ENCODE measurements around the gene CDK14.
A peak's percentile ranks its signal among the peaks of the same experiment; 100 is the strongest.

The CDK14 gene

DNA sequence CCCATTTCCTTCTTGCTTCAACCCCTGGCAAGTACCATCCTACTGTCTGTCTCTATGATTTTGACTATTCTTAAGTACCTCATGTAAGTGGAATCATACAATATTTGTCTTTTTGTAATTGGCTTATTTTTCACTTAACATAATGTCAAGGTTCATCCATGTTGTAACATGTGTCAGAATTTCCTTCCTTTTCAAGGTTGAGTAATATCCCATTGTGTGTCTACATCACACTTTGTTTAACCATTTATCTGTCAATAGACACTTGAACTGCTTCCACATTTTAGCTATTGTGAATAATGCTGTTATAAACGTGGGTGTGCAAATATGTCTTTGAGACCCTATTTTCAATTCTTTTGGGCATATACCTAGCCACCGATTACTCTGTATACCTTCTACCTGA, 14.0 kb upstream of the CDK14 start:
- Histone ChIP-seq H3K9me3 (ENCODE audit: low read length) (no peaks in the 10 kb centered on the region), H2AFZ (ENCODE audit: low read depth, low read length) (no peak overlapping the region), H3K27me3 (ENCODE audit: insufficient read depth, low read length) (no peaks in the 10 kb centered on the region), H3K4me3 (ENCODE audit: low read length) (no peak overlapping the region), H3K36me3 (ENCODE audit: insufficient read depth, low read length) (no peaks in the 10 kb centered on the region), H3K4me1 (ENCODE audit: insufficient read depth, low read length) (no peaks in the 10 kb centered on the region)

DNA sequence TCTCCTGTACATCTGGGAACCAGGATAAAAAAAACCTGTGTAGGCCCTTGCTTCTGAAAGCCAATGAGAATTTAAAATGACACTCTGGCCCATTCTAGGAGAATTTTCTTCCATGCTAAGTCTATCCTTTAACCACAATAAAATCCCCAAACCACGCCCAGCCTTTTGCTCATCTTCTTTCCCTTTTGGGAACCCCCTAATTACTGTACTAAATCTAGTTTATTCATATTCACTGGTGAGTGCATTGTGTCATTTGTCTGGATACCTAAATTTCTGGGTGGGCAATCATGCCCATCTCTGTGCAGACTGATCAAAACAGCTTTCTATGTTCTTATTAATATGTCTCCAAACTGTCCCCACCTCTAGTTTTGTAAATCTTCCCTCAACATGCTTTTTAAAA, 11.7 kb upstream of the CDK14 start:
- Histone ChIP-seq H3K4me1 (ENCODE audit: insufficient read depth, low read length) (no peaks in the 10 kb centered on the region), H3K36me3 (ENCODE audit: insufficient read depth, low read length) (no peaks in the 10 kb centered on the region), H3K27me3 (ENCODE audit: insufficient read depth, low read length) (no peaks in the 10 kb centered on the region), H3K9me3 (ENCODE audit: low read length) (no peaks in the 10 kb centered on the region), H3K4me3 (ENCODE audit: low read length) (no peak overlapping the region), H2AFZ (ENCODE audit: low read depth, low read length) (no peak overlapping the region)

GRCh38 chr7:90586091-90586490, 10.0 kb upstream of the CDK14 start:
- no peak overlapping the region for H2AFZ ChIP-seq (ENCODE audit: low read depth, low read length)
- no peak overlapping the region for H3K4me3 ChIP-seq (ENCODE audit: low read length)
- H3K4me1 ChIP-seq (ENCODE audit: insufficient read depth, low read length): no peaks in the 10 kb centered on the region
- no peaks in the 10 kb centered on the region for H3K9me3 ChIP-seq (ENCODE audit: low read length)
- no peaks in the 10 kb centered on the region for H3K36me3 ChIP-seq (ENCODE audit: insufficient read depth, low read length)
- no peaks in the 10 kb centered on the region for H3K27me3 ChIP-seq (ENCODE audit: insufficient read depth, low read length)

GRCh38 chr7:90587766-90588165, 8.4 kb upstream of the CDK14 start:
- H2AFZ ChIP-seq (ENCODE audit: low read depth, low read length): no peak overlapping the region
- H3K9me3 ChIP-seq (ENCODE audit: low read length): no peaks in the 10 kb centered on the region
- no peaks in the 10 kb centered on the region for H3K4me1 ChIP-seq (ENCODE audit: insufficient read depth, low read length)
- no peaks in the 10 kb centered on the region for H3K36me3 ChIP-seq (ENCODE audit: insufficient read depth, low read length)
- no peak overlapping the region for H3K4me3 ChIP-seq (ENCODE audit: low read length)
- no peaks in the 10 kb centered on the region for H3K27me3 ChIP-seq (ENCODE audit: insufficient read depth, low read length)

DNA sequence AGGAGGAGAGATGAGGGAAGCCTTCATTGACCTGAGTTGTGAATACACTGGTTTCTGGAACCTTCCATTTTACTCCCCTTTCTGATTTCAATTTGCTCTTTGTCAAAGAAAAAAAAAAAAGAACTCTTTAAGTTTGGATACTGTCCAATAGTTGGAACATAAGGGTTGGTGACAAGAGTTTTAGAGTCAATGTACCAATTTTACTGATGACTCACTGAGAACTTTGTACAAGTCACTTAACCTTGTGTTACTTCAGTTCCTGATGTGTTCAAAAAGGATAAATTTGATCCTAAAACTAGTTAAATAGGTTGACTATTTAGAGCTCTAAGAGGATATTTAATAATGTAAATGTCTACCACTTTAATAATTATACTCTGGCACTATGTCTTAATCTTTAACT, 4.1 kb upstream of the CDK14 start:
- peaks cover 10% of the 10 kb centered on the region for H3K4me1 ChIP-seq (ENCODE audit: insufficient read depth, low read length)
- H2AFZ ChIP-seq (ENCODE audit: low read depth, low read length): no peak overlapping the region
- no peak overlapping the region for H3K4me3 ChIP-seq (ENCODE audit: low read length)
- no peaks in the 10 kb centered on the region for H3K27me3 ChIP-seq (ENCODE audit: insufficient read depth, low read length)
- H3K9me3 ChIP-seq (ENCODE audit: low read length): no peaks in the 10 kb centered on the region
- H3K36me3 ChIP-seq (ENCODE audit: insufficient read depth, low read length): no peaks in the 10 kb centered on the region

GRCh38 chr7:90593205-90593604, 2.9 kb upstream of the CDK14 start:
- H3K4me1 ChIP-seq (ENCODE audit: insufficient read depth, low read length): peaks cover 10% of the 10 kb centered on the region
- H3K9me3 ChIP-seq (ENCODE audit: low read length): no peaks in the 10 kb centered on the region
- H3K27me3 ChIP-seq (ENCODE audit: insufficient read depth, low read length): no peaks in the 10 kb centered on the region
- no peaks in the 10 kb centered on the region for H3K36me3 ChIP-seq (ENCODE audit: insufficient read depth, low read length)
- no peak overlapping the region for H2AFZ ChIP-seq (ENCODE audit: low read depth, low read length)
- no peak overlapping the region for H3K4me3 ChIP-seq (ENCODE audit: low read length)

- H3K36me3 ChIP-seq (ENCODE audit: insufficient read depth, low read length): no peaks in the 10 kb centered on the region
- no peaks in the 10 kb centered on the region for H3K9me3 ChIP-seq (ENCODE audit: low read length)
- H3K4me3 ChIP-seq (ENCODE audit: low read length): peak overlapping the region; percentile 75
- peaks cover 15% of the 10 kb centered on the region for H3K4me1 ChIP-seq (ENCODE audit: insufficient read depth, low read length)
- no peaks in the 10 kb centered on the region for H3K27me3 ChIP-seq (ENCODE audit: insufficient read depth, low read length)
- H2AFZ ChIP-seq (ENCODE audit: low read depth, low read length): peak overlapping the region; percentile 92
Measured at GRCh38 chr7:90594751-90595317, 1.3 kb upstream of the CDK14 start.

DNA sequence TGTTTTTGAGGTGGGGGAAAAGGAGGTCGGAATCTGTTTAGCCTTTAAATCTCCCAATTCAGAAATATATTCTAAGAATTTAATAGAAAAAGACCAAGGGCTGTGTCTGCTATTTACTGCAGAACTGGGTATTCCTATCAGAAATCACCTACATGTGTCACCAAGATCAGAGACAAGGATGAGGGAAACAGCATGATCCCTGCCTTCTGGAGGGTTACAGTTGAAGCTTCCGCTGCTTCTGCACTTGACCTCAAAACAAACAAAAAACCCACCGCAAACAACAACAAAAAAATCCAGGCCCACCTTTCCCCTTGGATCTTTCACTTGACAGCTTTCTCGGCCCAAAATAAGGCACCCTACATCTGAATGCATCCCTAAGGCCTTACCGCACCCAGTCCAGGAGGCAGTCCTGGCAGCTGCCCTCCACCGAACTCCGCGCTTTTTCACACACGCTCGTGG, 750 bp upstream of the CDK14 start:
- Histone ChIP-seq H3K4me1 (ENCODE audit: insufficient read depth, low read length) (peaks cover 15% of the 10 kb centered on the region), H3K27me3 (ENCODE audit: insufficient read depth, low read length) (no peaks in the 10 kb centered on the region), H3K36me3 (ENCODE audit: insufficient read depth, low read length) (no peaks in the 10 kb centered on the region), H3K9me3 (ENCODE audit: low read length) (no peaks in the 10 kb centered on the region), H2AFZ (ENCODE audit: low read depth, low read length) (peak overlapping the region; percentile 92), H3K4me3 (ENCODE audit: low read length) (peak overlapping the region; percentile 75)

GRCh38 chr7:90596671-90597562, 796 bp downstream of the CDK14 start:
- peak overlapping the region; percentile 92 for H2AFZ ChIP-seq (ENCODE audit: low read depth, low read length)
- H3K27me3 ChIP-seq (ENCODE audit: insufficient read depth, low read length): no peaks in the 10 kb centered on the region
- H3K4me3 ChIP-seq (ENCODE audit: low read length): peak overlapping the region; percentile 75
- no peaks in the 10 kb centered on the region for H3K9me3 ChIP-seq (ENCODE audit: low read length)
- peaks cover 15% of the 10 kb centered on the region for H3K4me1 ChIP-seq (ENCODE audit: insufficient read depth, low read length)
- H3K36me3 ChIP-seq (ENCODE audit: insufficient read depth, low read length): no peaks in the 10 kb centered on the region

DNA sequence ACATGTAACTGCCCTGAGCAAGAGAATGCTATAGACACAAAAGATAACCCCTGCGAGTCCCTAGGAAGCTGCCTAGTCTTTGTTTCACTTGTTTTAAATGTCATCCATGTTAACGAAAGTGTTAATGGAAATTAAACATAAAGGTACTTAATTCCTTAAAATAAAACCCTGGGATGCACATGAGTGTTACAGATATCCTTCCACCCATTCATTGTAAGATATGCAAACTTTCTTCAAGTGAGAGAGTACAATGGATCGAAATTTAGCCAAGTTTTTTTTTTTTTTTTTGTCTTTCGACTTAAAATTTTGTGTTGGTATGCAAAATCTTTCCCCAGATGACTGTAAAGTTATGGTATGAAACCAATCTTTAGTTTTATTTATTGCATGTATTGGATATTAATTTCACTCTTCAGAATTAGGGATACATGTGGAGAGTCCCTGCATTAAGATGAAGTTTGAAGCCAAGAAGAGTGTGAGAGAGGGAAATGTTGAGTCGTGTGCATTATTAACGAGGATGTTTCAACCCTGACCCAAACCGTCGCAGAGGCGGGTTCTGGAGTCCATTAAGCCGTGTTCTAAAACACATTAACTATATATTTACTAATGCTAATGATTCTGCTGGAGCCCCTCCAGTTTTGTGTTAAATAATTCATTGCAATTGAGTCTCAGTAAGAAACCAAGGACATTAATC, 1.6 kb downstream of the CDK14 start:
- H3K27me3 ChIP-seq (ENCODE audit: insufficient read depth, low read length): no peaks in the 10 kb centered on the region
- no peaks in the 10 kb centered on the region for H3K36me3 ChIP-seq (ENCODE audit: insufficient read depth, low read length)
- peak overlapping the region; percentile 75 for H3K4me3 ChIP-seq (ENCODE audit: low read length)
- H2AFZ ChIP-seq (ENCODE audit: low read depth, low read length): no peak overlapping the region
- no peaks in the 10 kb centered on the region for H3K9me3 ChIP-seq (ENCODE audit: low read length)
- H3K4me1 ChIP-seq (ENCODE audit: insufficient read depth, low read length): peaks cover 15% of the 10 kb centered on the region

GRCh38 chr7:90599038-90599437, 2.9 kb downstream of the CDK14 start:
- Histone ChIP-seq H3K27me3 (ENCODE audit: insufficient read depth, low read length) (no peaks in the 10 kb centered on the region), H3K36me3 (ENCODE audit: insufficient read depth, low read length) (no peaks in the 10 kb centered on the region), H3K4me3 (ENCODE audit: low read length) (no peak overlapping the region), H3K9me3 (ENCODE audit: low read length) (no peaks in the 10 kb centered on the region), H2AFZ (ENCODE audit: low read depth, low read length) (no peak overlapping the region), H3K4me1 (ENCODE audit: insufficient read depth, low read length) (peaks cover 15% of the 10 kb centered on the region)

- H3K36me3 ChIP-seq (ENCODE audit: insufficient read depth, low read length): no peaks in the 10 kb centered on the region
- no peak overlapping the region for H3K4me3 ChIP-seq (ENCODE audit: low read length)
- no peak overlapping the region for H2AFZ ChIP-seq (ENCODE audit: low read depth, low read length)
- H3K27me3 ChIP-seq (ENCODE audit: insufficient read depth, low read length): no peaks in the 10 kb centered on the region
- no peaks in the 10 kb centered on the region for H3K9me3 ChIP-seq (ENCODE audit: low read length)
- peaks cover 12% of the 10 kb centered on the region for H3K4me1 ChIP-seq (ENCODE audit: insufficient read depth, low read length)
Measured at GRCh38 chr7:90599892-90600555, 3.9 kb downstream of the CDK14 start.

GRCh38 chr7:90602303-90602702, 6.2 kb downstream of the CDK14 start:
- Histone ChIP-seq H3K27me3 (ENCODE audit: insufficient read depth, low read length) (no peaks in the 10 kb centered on the region), H3K4me3 (ENCODE audit: low read length) (no peak overlapping the region)

More at GRCh38 chr7:90602303-90602702, 6.2 kb downstream of the CDK14 start:
- Histone ChIP-seq H3K36me3 (ENCODE audit: insufficient read depth, low read length) (no peaks in the 10 kb centered on the region), H2AFZ (ENCODE audit: low read depth, low read length) (no peak overlapping the region), H3K9me3 (ENCODE audit: low read length) (no peaks in the 10 kb centered on the region), H3K4me1 (ENCODE audit: insufficient read depth, low read length) (peaks cover 6% of the 10 kb centered on the region)

All from neuron (in vitro differentiated cells).